Astrocyte (in vitro differentiated cells and primary cell): ENCODE measurements around the gene RPP25L. TPM values are rescaled to one million over a fixed set of nuclear protein-coding genes. Genes with fewer than 3 reads are reported as not detected.

ENCODE experiments used
- DNase-seq: peaks from one replicate; pipeline ENCODE4 v3.0.0-alpha.2; 2010; ENCODE audit warnings: low read depth
- FAIRE-seq: peaks from 2 replicates; lab custom pipeline; 2011; peaks lifted over from hg19 to GRCh38; lab: Jason Lieb, UNC
- H2AFZ ChIP-seq: 2 replicates; pipeline ENCODE4 v1.6.0; 2012; ENCODE audit warnings: low read depth, low read length, inconsistent platforms
- H3K27ac ChIP-seq: 2 replicates; pipeline ENCODE4 v1.5.1; 2011; ENCODE audit warnings: low read depth, low read length, inconsistent platforms
- H3K27me3 ChIP-seq: 2 replicates; pipeline ENCODE4 v1.6.0; 2011; ENCODE audit warnings: low read length, inconsistent platforms; ENCODE audit not compliant: insufficient read depth
- H3K36me3 ChIP-seq: 2 replicates; pipeline ENCODE4 v1.5.1; 2011; ENCODE audit warnings: low read length, inconsistent platforms; ENCODE audit not compliant: insufficient read depth
- H3K4me1 ChIP-seq: 2 replicates; pipeline ENCODE4 v1.5.1; 2011; ENCODE audit warnings: low read length, inconsistent platforms; ENCODE audit not compliant: insufficient read depth
- H3K4me2 ChIP-seq: 2 replicates; pipeline ENCODE4 v1.6.0; 2012; ENCODE audit warnings: low read length, inconsistent platforms
- H3K4me3 ChIP-seq: 2 replicates; pipeline ENCODE4 v1.5.1; 2011; ENCODE audit warnings: low read depth, mild to moderate bottlenecking, low read length, inconsistent platforms; ENCODE audit not compliant: insufficient read depth
- H3K79me2 ChIP-seq: 2 replicates; pipeline ENCODE4 v1.6.0; 2012; ENCODE audit warnings: mild to moderate bottlenecking, low read length, inconsistent platforms; ENCODE audit not compliant: insufficient read depth
- H3K9ac ChIP-seq: 2 replicates; pipeline ENCODE4 v1.6.0; 2012; ENCODE audit warnings: mild to moderate bottlenecking, low read length, inconsistent platforms
- H3K9me3 ChIP-seq: 2 replicates; pipeline ENCODE4 v1.5.1; 2012; ENCODE audit warnings: low read depth, mild to moderate bottlenecking, low read length, inconsistent platforms; ENCODE audit not compliant: insufficient read depth
- H4K20me1 ChIP-seq: 2 replicates; pipeline ENCODE4 v1.6.0; 2012; ENCODE audit warnings: low read length, inconsistent platforms; ENCODE audit not compliant: insufficient read depth
- H3K27ac Mint-ChIP-seq: one replicate; pipeline ENCODE4 v1.8.0; 2021; ENCODE audit warnings: mild to moderate bottlenecking, mixed read lengths; ENCODE audit not compliant: unreplicated experiment
- H3K27me3 Mint-ChIP-seq: one replicate; pipeline ENCODE4 v1.8.0; 2021; ENCODE audit warnings: low read depth, mixed read lengths; ENCODE audit not compliant: unreplicated experiment
- H3K36me3 Mint-ChIP-seq: one replicate; pipeline ENCODE4 v1.8.0; 2021; ENCODE audit warnings: low read depth, mixed read lengths; ENCODE audit not compliant: unreplicated experiment
- H3K4me1 Mint-ChIP-seq: one replicate; pipeline ENCODE4 v1.8.0; 2021; ENCODE audit warnings: low read depth, mixed read lengths; ENCODE audit not compliant: unreplicated experiment
- H3K4me3 Mint-ChIP-seq: one replicate; pipeline ENCODE4 v1.8.0; 2021; ENCODE audit warnings: mild to moderate bottlenecking, moderate library complexity, mixed read lengths; ENCODE audit not compliant: unreplicated experiment
- H3K9me3 Mint-ChIP-seq: one replicate; pipeline ENCODE4 v1.8.0; 2021; ENCODE audit warnings: mild to moderate bottlenecking, mixed read lengths; ENCODE audit not compliant: unreplicated experiment
- EZH2 ChIP-seq: IDR thresholded peaks from 2 replicates; pipeline ENCODE4 v1.6.1; 2012; ENCODE audit warnings: mild to moderate bottlenecking, low read length, inconsistent platforms; ENCODE audit not compliant: insufficient read depth
- total RNA-seq: library from RNA; stranded (reverse); gene quantifications from 2 replicates; pipeline ENCODE4 v1.2.1, GENCODE V29; 2021
- TF ChIP-seq, protein P1 (sequence below): IDR thresholded peaks from 2 replicates; pipeline ENCODE4 v1.5.1; 2011; ENCODE audit warnings: low read depth, mild to moderate bottlenecking, inconsistent platforms, low read length, moderate library complexity; ENCODE audit not compliant: insufficient read depth

Gene RPP25L
- total RNA-seq, 1 donor from 2014 or later: 13.9 TPM

DNA sequence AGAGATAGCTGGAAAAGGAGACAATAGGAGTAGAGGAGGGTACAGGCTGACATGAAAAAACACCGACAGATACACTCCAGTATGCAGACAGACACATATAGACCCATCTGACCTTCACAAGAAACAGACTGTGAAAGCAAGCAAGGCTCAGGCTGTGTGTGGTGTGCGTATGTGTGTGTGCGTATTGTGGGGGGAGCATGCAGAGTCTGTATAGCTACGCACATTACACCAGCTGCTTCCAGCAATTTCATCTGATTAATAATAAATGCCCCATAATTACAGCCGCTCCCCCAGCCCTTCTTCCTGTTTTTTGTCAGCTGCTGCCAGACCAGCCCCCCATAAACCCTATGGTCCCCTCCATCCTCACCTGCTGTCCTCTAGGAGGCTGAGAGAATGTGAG is 29.1 kb downstream of the RPP25L start:
- no peak overlapping the region for H3K9ac ChIP-seq
- Mint-ChIP-seq H3K36me3 (no peaks in the 10 kb centered on the region), H3K4me3 (no peak overlapping the region), H3K4me1 (peaks cover 9% of the 10 kb centered on the region), H3K9me3 (peaks cover 8% of the 10 kb centered on the region), H3K27ac (no peak overlapping the region), H3K27me3 (peaks cover 69% of the 10 kb centered on the region)
- no peak for TF ChIP-seq EZH2
- TF ChIP-seq, protein P1, sequence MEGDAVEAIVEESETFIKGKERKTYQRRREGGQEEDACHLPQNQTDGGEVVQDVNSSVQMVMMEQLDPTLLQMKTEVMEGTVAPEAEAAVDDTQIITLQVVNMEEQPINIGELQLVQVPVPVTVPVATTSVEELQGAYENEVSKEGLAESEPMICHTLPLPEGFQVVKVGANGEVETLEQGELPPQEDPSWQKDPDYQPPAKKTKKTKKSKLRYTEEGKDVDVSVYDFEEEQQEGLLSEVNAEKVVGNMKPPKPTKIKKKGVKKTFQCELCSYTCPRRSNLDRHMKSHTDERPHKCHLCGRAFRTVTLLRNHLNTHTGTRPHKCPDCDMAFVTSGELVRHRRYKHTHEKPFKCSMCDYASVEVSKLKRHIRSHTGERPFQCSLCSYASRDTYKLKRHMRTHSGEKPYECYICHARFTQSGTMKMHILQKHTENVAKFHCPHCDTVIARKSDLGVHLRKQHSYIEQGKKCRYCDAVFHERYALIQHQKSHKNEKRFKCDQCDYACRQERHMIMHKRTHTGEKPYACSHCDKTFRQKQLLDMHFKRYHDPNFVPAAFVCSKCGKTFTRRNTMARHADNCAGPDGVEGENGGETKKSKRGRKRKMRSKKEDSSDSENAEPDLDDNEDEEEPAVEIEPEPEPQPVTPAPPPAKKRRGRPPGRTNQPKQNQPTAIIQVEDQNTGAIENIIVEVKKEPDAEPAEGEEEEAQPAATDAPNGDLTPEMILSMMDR: no peak
- no peak overlapping the region for H2AFZ ChIP-seq
- H3K79me2 ChIP-seq: no peaks in the 10 kb centered on the region
- no peak overlapping the region for H3K27ac ChIP-seq
- no peak overlapping the region for H3K4me2 ChIP-seq
- DNase-seq: no peak
- FAIRE-seq: no peak
- no peaks in the 10 kb centered on the region for H3K36me3 ChIP-seq
- H3K4me1 ChIP-seq: peaks cover 4% of the 10 kb centered on the region
- no peaks in the 10 kb centered on the region for H3K9me3 ChIP-seq
- H3K4me3 ChIP-seq: no peak overlapping the region
- H4K20me1 ChIP-seq: peaks cover 9% of the 10 kb centered on the region
- peaks cover 82% of the 10 kb centered on the region for H3K27me3 ChIP-seq

DNA sequence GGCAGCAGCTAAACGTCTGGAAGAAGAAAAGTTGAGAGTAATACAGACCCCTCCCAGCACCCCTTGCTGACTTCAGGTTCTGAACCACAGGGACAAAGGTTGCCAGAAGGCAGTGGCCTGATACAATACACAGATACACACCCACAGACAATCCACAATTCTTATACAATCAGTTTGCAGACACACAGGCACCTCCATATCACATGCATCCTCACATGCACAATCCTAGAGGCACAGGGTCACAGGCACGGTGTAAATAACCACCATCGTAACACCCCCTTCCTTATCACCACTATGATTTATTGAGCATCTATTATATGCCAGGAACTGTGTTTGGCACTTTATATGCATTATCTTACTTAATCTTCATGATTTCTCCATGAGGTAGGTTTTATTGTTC is 30.6 kb downstream of the RPP25L start:
- Mint-ChIP-seq H3K36me3 (no peaks in the 10 kb centered on the region), H3K9me3 (peaks cover 7% of the 10 kb centered on the region), H3K27ac (no peak overlapping the region), H3K4me1 (peaks cover 18% of the 10 kb centered on the region), H3K27me3 (peaks cover 54% of the 10 kb centered on the region), H3K4me3 (no peak overlapping the region)
- Histone ChIP-seq H3K4me1 (peaks cover 4% of the 10 kb centered on the region), H4K20me1 (peaks cover 14% of the 10 kb centered on the region), H3K4me2 (no peak overlapping the region), H3K27me3 (peaks cover 78% of the 10 kb centered on the region), H3K79me2 (no peaks in the 10 kb centered on the region), H2AFZ (no peak overlapping the region), H3K9ac (no peak overlapping the region), H3K27ac (no peak overlapping the region), H3K36me3 (no peaks in the 10 kb centered on the region), H3K4me3 (no peak overlapping the region), H3K9me3 (no peaks in the 10 kb centered on the region)
- no peak for FAIRE-seq
- TF ChIP-seq, protein P1: no peak
- TF ChIP-seq EZH2: no peak
- DNase-seq: no peak

DNA sequence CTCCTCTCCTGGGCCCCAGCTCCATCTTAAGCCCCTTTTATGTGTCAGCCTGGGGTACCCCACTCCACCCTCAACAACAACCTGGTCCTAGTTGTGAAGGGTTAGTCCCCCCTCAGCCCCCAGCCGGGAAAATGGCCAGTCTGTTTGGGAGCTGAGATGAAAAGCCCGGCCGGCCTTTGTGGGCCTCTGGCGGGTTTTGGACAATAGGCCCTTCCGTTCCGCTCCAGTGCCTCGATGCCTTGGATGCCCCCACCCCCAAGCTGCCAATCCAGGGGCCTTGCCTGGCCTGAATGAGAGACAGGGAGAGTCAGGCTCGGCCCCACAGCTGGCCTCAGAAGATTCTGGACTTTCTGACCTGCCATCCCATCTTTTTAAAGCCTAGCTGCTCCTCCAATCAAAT is 31.5 kb downstream of the RPP25L start:
- H3K4me3 Mint-ChIP-seq: no peak overlapping the region

More for the DNA sequence above, 31.5 kb downstream of the RPP25L start:
- Histone ChIP-seq H3K27ac (no peak overlapping the region), H4K20me1 (peaks cover 15% of the 10 kb centered on the region), H3K9me3 (no peaks in the 10 kb centered on the region), H3K9ac (no peak overlapping the region), H3K4me2 (no peak overlapping the region), H3K27me3 (peaks cover 75% of the 10 kb centered on the region), H3K79me2 (no peaks in the 10 kb centered on the region), H3K4me3 (no peak overlapping the region), H3K4me1 (peaks cover 4% of the 10 kb centered on the region), H3K36me3 (no peaks in the 10 kb centered on the region), H2AFZ (no peak overlapping the region)
- H3K4me1 Mint-ChIP-seq: peaks cover 25% of the 10 kb centered on the region
- H3K27ac Mint-ChIP-seq: no peak overlapping the region
- FAIRE-seq (no peak), DNase-seq (no peak)
- H3K9me3 Mint-ChIP-seq: peaks cover 5% of the 10 kb centered on the region
- H3K27me3 Mint-ChIP-seq: peaks cover 48% of the 10 kb centered on the region
- TF ChIP-seq, protein P1: no peak
- no peak for TF ChIP-seq EZH2
- no peaks in the 10 kb centered on the region for H3K36me3 Mint-ChIP-seq
